Activated T-helper 1 cell treated with anti-CD3 and anti-CD28 coated beads, Interleukin-2, amount 50 U/mL, for 16 hours (primary cell): ENCODE results near the gene GPR68.
"Not testable (repeated sequence)": the region's sequence is repeated elsewhere in the genome, so short reads cannot be mapped to it uniquely, and the experiment has no call there.

ENCODE experiments used
- DNase-seq, 2 donors: peaks; one replicate each; pipeline ENCODE4 v3.0.0-alpha.2; 2020; ENCODE audit warnings: low read depth in 1 of 2, low spot score in 1 of 2

The GPR68 gene

DNA sequence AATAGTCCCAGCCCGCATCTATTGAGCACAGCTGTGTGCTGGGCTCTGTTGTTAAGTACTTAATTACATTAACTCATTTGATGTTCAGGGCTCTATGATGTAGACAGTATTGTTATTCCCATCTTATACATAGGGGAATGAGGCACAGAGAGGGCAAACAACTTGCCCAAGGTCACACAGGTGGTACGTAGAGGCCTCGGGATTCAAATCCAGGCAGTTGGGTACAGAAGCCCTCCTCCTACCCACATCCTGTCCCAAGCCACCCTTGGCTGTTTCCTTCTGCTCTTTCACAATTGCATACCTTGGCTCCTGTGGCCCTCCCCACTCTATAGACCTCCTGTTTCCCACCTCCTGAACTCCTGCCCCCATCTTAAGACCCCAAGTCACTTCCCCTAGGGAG lies 10.0 kb upstream of the GPR68 start:
- no peak for DNase-seq

DNA sequence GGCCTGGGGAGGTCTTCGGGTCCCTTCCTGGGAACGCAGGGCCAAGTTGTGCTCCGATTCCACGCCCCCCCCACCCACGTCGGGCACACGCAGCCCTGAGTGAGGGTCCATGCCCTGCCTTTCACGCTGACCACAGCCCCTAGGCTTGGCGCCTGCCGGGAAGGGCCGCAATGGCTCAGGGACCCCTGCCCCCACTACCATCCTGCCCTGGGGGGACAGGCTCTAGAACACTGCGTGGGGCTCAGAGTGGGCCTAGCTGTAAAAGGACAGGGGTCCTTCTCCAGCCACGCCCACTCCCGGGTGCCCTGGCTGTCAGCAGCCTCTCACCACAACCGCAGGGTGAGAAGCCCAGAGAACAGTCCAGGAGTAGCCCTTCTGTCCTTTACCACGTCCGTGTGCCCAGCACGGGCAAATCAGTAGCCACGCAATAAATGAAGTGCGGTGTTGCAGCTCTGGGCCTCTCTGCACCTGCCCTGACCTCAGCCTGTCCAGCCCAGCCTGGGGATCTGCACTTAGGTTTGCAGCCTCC lies 9.4 kb upstream of the GPR68 start:
- DNase-seq: no peak

DNA sequence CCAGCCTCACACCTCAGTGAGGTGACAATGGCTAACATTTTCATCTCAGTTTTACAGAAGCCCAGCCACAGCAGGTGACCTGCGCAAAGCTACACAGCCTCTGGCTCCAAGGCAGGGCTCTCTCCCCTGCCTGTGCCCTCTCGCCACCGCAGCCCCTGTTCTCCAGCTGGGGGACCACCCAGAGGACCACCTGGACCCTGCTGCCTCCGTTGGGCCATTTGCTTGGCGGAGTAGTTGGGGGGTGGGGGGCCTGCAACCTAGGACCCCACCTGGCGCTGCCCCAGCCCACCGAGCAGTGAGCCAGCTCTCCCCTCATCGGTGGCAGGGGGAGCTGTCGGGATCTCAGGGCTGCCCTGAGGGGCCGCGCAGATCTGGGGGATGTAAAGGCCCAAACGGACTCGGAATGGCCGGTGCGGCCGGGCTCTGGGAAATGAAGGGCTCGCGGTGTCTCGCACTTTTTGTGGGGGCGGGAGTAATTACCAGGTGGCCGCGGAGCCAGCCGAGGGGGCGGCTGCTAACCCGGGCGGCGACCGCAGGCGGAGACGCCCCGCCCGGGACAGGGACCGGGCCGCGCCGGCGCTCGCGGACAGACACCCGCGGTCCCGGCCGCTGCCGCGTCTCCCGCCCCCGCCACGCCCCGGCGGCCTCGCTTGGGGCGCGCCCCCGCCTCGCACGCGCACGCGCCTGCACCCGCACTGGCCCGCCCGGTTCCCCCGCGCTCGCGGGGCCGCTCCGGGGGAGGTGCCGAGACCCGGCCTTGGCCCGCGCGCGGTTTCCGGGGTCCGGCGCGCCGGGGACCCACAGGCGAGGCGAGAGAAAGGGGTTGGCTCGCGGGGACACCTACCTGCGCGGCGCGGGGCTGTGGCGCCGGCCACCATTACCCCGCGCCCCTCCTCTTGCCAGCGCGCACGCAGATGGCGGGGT lies 8.6 kb upstream of the GPR68 start:
- peak in 1 of 2 donors; percentile 63 for DNase-seq

DNA sequence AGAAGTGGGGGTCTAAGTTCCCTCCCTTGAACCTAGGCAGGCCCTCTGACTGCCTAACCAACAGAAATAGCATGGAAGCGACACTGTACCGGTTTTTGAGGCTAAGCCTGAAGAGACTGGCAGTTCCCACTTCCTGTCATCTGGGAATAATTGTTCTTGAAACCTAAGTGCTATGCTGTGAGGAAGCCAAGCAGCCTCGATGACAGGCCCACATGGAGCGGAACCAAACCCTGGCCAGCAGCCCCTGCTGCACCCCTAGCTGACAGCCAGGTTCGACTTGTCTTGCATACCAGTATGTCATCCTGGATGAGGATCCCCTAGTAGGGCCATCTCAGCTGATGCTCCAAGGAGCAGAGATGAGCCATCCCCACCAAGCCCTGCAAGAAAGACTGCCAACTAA lies 6.4 kb upstream of the GPR68 start:
- no peak for DNase-seq

DNA sequence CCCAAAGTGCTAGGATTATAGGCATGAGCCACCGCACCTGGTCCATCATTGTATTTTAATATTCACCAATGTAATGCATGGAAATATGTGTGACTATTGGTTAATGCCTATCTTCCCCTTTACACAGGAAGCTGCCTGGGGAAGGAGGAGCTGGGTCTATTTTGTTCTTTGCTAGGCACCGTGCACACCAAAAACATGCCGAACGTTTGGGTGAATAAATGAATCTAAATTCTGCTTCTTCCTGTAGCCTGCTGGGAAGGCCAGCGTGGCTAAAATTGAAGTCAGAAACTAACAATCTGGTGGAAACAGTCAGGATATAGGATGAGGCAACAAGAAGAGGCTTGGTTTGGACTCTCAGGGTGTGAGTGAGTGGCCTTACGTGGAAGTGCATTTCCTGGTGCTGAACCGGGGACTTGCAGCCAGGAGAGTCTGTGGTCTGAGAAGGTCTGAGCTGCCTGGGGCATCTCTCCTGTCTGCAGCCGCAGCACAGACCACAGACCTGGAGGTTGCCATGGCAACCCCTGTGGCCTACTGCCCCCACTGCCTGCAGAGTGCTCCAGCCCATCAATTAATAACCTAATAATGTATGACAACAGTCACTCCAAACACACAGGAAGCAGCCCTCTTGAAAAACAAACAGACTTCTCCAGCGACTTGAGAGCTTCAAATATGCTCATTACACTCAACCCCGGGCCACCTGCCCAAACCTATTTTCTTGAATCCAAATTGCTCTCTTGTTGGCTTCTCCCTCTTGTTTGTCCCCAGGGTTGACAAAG lies 5.5 kb upstream of the GPR68 start:
- DNase-seq: no peak

DNA sequence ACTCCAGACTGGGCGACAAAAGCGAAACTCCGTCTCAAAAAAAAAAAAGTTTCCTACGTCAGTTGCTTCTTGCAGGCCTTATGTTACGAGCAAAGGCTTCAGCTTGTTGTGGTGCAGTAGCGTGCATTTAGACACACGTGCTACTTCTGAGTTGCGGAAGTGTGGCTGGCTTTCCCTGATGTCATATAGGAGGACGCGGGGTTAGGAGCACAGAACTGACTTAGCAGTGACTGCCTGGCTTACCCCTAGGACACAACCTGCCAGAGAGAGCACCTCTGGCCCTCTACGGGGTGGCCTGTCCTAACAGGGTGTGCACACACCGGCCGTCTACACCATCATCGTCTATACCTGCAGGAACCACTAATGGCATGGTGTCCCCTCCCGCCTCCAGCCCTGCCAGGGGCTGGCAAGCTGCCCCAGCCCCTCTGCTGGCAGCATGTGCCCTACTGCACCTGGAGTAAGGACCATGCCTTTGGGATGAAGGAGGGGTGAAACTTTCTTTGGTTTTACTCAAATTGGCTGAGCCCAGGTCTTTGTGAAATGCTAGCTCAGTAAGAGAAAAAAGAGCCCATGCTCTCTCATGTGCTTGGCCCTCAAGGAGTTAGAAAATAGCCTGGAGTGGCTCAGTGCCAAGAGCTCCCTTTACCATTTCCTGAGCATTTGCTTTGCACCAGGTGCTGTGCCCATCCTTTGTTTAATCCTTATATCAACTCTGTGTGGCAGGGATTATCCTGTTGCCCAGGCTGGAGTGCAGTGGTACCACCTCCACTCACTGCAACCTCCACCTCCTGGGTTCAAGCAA lies 1.7 kb upstream of the GPR68 start:
- DNase-seq: peak; percentile 43 to 68

DNA sequence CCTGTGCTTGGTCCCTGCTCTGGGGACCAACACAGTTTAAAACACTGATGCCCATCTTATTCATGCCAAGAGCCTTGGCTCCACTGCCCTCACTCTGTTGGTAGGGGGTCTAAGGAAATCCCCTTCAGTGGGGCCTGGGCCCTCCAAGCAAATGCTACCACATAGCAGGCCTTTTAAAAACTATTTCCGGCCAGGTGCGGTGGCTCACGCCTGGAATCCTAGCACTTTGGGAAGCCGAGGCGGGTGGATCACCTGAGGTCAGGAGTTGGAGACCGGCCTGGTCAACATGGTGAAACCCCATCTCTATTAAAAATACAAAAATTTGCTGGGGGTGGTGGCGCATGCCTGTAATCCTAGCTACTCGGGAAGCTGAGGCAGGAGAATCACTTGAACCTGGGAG lies 1.1 kb upstream of the GPR68 start:
- not testable (repeated sequence) for DNase-seq

DNA sequence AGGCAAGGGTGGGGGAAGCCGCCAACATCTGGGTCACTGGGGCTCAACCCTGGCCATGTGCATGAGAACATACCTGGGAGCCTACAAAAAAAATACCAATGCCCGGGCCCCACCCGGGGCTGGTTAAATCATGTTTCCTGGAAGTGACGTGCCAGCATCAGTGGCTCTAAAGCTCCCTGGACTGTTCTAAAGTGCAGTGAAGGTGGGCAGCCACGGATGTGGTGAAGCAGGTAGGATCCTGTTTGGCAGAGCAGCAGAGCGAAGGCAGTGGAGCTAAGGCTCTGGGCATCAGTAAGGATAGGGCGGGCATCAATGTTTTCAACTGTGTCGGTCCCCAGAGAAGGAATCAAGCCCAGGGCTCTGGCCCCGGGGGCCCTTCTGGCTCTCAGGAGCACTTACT lies 525 bp upstream of the GPR68 start:
- DNase-seq: peak; percentile 51 to 58

DNA sequence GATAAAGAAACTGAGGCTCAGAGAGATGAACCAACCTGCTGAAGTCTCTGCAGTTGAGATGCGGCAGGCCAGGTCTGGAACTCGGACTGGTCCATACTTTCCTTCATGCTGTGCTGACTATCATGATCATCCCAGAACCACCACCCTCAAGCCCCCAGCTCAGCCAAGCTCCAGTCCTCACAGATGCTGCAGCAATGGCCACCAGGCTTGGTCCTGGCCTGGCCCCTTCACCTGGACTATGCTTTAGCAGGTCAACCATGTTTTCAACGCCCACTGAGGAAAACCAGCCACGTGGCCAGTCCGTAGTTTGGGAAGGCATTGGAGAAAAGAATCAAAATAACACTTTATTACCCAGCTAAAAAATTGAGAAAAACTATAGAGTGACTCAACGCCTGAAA lies 1.4 kb downstream of the GPR68 start:
- no peak for DNase-seq

DNA sequence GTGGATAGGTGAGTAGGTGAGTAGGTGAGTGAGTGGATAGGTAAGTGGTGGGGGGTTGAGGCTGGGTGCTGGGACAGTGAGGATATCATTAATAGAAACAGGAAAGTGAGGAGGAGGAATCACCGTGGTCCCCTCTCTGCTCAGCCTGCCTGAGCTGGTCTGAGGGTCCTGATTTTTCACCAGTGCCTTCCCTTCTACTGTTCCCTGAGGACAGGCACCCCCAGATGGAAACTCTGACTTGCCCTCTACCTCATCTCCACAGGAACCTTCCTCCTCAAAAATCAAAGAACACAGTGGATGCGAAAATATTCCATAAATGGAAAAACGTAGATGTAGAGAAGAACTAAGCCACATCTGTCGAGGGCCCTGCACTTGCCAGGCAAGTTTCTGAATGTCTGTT lies 1.9 kb downstream of the GPR68 start:
- no peak for DNase-seq

DNA sequence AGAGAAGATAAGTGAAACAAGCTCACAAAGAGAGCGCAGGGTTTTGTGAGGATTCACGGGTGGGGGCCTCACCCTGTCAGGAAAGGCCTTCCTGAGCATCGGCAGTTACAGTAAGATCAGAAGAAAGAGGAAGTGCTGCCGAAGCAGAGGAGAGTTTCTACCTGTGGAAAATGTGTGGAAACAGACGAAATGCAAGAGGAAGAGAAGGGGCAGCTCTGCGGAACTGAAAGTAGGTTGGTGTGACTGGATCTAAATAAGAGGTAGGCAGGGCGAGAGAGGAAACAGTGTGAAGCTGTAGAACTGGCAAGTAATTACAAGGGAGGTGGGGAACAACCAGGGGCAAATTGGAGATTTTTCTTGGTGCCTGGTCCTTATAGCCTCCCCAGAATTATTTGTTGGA lies 2.6 kb downstream of the GPR68 start:
- DNase-seq: no peak

DNA sequence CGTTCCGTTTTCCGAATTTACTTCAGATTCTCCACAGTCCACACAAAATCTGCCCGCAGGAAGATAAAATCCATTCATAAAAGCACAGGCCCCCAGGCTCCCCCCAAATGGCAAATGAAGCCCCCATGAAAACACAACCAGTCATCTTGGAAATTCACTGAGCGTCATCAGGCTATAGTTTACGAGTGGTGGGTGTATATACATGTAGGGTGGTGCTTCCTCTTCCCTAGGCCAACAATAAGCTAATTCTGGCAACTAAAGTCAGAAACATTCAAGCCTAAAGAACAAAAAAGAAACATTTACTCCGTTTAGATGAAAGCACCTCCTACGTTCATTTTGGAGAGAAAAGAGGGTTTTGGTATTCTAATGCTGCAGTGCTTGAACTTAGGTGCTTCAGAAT lies 5.8 kb downstream of the GPR68 start:
- no peak for DNase-seq

DNA sequence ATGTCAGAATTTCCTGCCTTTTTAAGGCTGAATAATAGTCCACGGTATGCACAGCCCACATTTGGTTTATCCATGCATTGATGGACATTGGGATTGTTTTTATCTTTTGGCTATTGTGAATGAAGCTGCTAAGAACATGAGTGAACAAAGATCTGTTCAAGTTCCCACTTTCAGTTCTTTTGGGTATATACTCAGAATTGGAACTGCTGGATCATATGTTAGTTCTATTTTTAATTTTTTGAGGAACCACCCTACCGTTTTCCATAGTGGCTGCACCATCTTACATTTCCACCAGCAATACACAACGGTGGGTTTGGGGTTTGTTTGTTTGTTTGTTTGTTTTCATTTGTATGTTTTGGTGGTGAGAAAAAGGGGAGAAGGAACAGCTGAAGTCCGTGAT lies 6.4 kb downstream of the GPR68 start:
- DNase-seq: no peak

DNA sequence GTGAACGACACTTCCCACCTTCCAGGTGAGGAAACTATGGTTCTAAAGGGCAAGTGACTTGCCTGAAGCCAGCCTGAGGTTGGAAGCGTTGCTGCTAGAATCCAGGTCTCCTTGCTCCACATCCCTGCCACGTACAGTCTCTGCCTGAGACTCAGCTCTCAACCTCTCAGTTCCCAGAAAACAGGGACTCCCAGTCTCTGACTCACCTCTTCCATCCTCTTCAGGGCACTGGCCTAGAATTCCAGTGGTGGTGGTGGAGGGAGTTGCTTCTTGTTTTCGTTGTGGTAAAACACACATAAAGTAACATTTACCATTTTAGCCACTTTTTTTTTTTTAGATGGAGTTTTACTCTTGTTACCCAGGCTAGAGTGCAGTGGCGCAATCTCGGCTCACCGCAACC lies 7.3 kb downstream of the GPR68 start:
- DNase-seq: no peak

DNA sequence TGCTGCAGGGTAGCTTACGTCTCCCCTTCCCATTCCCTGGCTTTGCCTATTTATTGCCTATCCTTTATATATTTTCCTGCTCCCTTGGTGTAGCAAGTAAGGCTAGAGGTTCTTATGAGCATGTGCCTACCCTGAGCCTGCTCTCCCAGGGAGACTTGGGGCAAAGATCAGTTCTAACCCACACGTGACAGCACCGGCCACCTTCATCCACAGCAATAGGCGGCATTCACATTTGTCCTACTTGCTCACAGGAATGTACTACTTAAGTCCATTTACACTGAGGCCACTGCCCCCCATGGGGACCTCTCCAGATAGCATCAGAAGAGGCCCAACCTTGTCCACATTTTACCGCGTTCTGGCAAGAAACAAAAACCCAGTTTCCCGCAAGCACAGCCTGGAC lies 8.7 kb downstream of the GPR68 start:
- DNase-seq: no peak

DNA sequence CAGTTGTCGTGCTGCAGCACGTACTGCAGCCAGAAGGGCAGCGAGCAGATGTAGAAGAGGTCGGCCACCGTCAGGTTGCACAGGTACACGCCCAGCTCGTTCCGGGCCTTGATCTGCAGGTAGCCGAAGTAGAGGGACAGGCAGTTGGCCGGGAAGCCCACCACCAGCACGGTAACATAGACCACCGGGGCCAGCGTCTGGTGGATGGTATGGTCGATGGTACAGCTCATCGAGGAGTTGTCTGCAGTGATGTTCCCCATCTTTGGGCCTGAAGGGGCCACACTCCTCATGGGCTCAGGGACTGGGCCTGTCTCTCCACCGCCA lies 9.8 kb downstream of the GPR68 start:
- no peak for DNase-seq

DNA sequence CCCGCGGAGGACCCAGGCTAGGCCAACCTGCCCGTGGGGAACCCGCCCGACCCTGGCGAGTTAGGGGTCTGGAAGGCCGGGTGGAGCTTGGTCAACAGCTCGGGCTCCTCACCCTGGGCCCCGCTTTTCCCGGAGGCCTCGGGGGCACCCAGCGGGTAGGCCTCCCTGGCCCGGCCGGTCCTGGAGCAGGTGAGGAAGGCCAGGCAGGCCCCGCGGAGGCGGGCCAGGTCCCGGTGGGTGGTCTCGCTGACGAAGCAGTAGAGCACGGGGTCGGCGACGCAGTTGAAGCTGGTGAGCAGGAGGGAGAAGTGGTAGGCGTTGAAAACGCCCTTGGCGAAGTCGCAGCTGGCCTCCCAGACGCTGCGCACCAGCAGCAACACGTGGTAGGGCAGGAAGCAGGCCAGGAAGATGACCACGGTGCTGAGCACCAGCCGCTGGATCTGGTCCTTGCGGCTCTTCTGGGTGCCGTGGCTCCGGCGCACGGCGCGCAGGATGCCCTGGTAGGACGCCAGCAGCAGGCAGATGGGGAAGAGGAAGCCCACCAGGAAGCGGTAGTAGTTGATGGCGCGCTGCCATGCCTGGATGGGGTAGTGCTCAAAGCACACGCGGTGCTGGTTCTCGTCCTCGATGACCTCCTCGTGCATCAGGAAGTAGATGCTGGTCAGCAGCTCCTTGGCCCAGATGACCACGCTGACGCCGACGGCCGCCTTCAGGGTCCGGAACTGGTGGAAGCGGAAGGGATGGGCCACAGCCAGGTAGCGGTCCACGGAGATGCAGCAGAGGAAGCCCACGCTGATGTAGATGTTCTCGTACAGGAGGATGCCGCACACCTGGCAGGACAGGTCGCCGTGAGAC lies 10.3 kb downstream of the GPR68 start:
- DNase-seq: no peak

DNA sequence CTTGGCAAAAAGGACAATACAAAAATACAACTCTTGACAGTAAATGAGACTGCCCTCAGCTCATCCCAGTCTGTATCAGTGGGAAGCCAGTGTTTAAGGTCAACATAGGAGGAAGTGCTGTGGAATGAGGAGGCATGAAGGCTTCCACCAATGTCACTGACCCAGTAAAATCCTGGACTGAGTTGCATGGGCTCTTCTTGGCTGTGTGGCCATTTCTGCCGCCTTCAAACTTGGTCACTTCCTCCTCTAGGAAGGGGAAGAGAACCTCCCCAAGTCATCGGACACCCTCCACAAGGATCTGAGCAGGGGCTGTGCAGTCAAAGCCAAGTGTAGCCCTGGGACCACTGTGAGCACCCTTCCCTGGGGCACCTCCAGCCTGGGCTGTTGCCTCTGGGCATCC lies 11.9 kb downstream of the GPR68 start:
- no peak for DNase-seq

DNA sequence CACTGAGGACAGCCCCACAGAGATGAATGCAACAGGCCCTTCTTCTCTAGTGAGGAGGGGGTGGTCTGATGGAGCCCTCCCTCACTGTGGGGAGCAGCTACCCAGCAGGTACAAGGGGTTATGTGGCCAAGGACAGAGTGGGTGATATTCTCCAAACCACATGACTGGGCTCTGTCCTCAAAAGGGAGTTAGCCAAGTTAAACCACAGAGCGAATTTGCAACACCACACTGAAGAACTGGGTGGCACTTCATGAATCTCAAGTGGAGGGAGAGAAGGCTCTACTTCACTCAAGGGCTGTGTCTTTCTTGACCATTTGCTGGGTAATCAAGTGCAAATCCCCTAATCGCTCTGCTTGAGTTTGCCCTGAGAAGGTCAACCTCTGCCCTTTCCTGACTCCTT lies 12.5 kb downstream of the GPR68 start:
- no peak for DNase-seq

DNA sequence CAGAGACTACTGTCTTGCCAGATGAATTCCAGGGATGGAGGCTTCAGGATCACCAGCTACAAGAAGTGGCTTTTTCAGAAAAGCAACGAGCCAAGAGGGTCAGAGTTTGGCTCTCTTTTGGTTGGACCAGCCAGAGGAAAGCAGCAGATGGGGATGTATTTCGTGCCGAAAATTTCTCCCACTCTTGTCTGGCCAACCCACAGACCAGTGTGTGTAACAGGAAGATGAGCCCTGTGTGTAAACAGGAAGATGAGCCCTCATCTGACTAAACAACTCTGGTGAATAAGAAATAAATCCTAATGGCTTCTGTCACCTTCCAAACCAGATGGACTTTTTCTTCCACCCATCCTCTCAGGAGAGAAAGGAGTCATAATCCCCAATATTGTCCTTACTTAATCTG lies 13.1 kb downstream of the GPR68 start:
- DNase-seq: no peak
